Activated CD4-positive, alpha-beta T cell treated with anti-CD3 and anti-CD28 coated beads for 48 hours (primary cell): ENCODE data around the gene TSKU.
A peak's percentile ranks its signal among the peaks of the same experiment; 100 is the strongest.

ENCODE experiments used
- DNase-seq: peaks from one replicate; pipeline ENCODE4 v3.0.0-alpha.2; 2020

The TSKU gene

GRCh38 chr11:76783294-76783895 is at the start of gene TSKU:
TSKU (plus strand) TSS chr11:76783356; CDS start chr11:76795617, 12,261 bp downstream.
- peak; percentile 31 for DNase-seq

- peak; percentile 66 for DNase-seq
Observed at GRCh38 chr11:76733906-76734305, 49.2 kb upstream of the TSKU start.

- no peak for DNase-seq
Observed at GRCh38 chr11:76734456-76735420, 48.4 kb upstream of the TSKU start.

- no peak for DNase-seq
Observed at GRCh38 chr11:76735841-76736240, 47.3 kb upstream of the TSKU start.

- no peak for DNase-seq
Observed at GRCh38 chr11:76736266-76736665, 46.9 kb upstream of the TSKU start.

- no peak for DNase-seq
Observed at GRCh38 chr11:76736773-76737495, 46.2 kb upstream of the TSKU start.

GRCh38 chr11:76738618-76739240 is 44.4 kb upstream of the TSKU start:
- DNase-seq: no peak

GRCh38 chr11:76739798-76740197 is 43.4 kb upstream of the TSKU start:
- no peak for DNase-seq

- no peak for DNase-seq
Observed at GRCh38 chr11:76740772-76741171, 42.4 kb upstream of the TSKU start.

- no peak for DNase-seq
Observed at GRCh38 chr11:76742902-76743301, 40.3 kb upstream of the TSKU start.

- no peak for DNase-seq
Observed at GRCh38 chr11:76744186-76745043, 38.7 kb upstream of the TSKU start.

GRCh38 chr11:76745044-76745376 is 38.1 kb upstream of the TSKU start:
- no peak for DNase-seq

- DNase-seq: no peak
Observed at GRCh38 chr11:76745561-76746207, 37.5 kb upstream of the TSKU start.

GRCh38 chr11:76747153-76747914 is 35.8 kb upstream of the TSKU start:
- DNase-seq: no peak

- no peak for DNase-seq
Observed at GRCh38 chr11:76747915-76748860, 35.0 kb upstream of the TSKU start.

- DNase-seq: no peak
Observed at GRCh38 chr11:76748948-76749347, 34.2 kb upstream of the TSKU start.

- DNase-seq: no peak
Observed at GRCh38 chr11:76750067-76750466, 33.1 kb upstream of the TSKU start.

- no peak for DNase-seq
Observed at GRCh38 chr11:76750746-76751145, 32.4 kb upstream of the TSKU start.

- DNase-seq: no peak
Observed at GRCh38 chr11:76752321-76753143, 30.6 kb upstream of the TSKU start.
